GM18502 (cell line): Measurements from ENCODE around the gene RNH1.

Experiments
- ATAC-seq: cut with Tn5 transposase; IDR thresholded peaks from one replicate; pipeline ENCODE4 v1.9.1; 2021; ENCODE audit warnings: mild to moderate bottlenecking; ENCODE audit not compliant: unreplicated experiment, poor library complexity

RNH1 gene

DNA sequence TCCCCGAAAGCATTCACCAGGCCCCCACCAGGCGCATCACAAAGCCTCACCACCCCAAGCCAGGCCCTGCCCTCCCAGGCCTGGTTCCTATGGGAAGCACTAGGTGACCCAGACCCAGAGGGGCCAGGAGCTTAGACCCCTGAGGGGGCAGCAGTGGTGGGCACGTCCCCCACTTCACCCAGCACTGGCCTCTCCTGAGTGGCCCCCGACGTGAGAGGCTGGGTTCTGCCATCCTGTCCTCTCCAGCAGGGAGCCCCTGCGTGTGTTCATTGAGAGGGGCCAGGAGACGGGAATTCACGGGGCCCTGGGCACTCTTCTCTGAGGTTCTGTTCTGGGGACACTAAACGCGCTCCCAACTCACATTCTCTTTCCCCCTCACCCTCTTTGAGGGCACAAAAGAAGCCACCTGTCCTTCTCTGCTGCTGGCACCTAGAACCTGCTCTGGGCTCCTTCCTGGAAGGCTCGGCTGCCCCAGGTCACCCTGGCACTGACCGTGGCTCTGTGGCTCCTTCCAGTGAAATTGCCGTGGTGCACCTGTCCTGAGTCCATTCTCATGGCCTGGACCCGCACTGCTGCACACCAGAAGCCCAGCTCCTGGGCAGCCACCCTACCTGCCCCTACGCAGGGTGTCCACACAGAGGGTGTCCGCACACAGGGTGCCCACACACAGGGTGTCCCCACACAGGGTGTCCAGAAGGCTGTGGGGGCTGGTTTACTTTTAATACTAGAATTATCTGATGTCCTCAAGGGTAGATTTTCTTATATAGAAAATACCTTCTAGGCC lies 44.7 kb downstream of the RNH1 start:
- ATAC-seq = no peak

DNA sequence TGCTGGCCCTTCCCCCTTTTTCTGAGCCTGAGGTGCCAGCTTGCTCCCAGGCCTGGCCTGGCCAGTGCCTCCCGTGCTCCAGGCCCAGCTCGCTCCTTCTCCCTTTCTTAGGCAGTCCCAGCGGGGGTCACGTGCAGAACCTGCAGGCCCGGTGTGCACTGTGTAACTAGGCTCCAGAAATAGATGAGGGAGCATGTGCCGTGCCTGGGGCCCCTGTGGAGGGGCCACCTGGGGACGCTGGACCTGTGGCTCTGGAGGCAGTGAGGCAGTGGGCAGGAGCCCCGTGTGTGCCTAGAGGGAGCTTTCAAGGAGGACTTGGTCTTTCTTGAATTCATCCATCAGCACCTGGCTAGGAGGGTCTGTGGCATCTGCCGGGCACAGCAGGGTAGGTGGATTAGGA lies 45.4 kb downstream of the RNH1 start:
- no peak for ATAC-seq

DNA sequence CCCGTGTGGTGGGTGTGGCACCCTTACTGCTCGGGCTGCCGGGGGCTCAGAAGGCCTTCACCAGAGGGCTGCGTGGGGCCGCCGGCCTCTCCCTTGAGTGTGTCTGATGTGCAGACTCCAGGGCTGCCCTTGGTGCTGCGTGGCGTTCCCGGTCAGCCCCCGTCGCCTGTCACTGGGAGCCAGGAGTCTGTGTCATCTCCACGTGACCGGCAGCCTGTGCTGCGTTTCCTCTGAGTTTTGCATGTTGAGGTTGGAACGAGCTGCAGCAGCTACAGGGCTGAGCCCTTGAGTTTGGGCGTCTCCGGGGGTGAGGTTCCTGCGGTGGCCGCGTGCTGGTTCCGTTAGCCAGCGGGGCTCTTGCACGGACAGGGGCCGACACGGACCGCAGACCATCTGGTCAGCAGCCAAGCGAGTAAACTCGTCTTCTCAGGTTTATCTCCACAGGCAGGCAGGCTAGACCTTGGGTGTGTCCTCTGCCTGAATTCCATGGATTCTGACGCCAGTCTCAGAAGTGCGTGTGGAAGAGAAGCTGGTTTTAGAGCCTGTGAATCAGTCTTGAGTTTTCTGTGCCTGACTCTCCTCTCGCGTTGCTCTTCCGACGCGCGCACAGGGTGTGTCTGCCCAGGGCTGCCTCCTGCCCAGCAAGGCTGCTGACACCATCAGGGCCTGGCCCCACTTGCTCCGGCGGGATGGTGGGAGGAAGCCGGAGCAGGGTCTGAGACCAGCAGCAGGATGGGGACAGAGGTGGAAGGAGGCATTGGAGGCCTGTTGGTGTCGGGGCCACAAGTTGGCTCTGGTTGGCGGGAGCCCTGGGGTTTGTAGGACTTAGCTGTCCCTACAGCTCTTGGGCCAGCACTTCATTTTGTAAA lies 46.5 kb downstream of the RNH1 start:
- ATAC-seq = no peak

DNA sequence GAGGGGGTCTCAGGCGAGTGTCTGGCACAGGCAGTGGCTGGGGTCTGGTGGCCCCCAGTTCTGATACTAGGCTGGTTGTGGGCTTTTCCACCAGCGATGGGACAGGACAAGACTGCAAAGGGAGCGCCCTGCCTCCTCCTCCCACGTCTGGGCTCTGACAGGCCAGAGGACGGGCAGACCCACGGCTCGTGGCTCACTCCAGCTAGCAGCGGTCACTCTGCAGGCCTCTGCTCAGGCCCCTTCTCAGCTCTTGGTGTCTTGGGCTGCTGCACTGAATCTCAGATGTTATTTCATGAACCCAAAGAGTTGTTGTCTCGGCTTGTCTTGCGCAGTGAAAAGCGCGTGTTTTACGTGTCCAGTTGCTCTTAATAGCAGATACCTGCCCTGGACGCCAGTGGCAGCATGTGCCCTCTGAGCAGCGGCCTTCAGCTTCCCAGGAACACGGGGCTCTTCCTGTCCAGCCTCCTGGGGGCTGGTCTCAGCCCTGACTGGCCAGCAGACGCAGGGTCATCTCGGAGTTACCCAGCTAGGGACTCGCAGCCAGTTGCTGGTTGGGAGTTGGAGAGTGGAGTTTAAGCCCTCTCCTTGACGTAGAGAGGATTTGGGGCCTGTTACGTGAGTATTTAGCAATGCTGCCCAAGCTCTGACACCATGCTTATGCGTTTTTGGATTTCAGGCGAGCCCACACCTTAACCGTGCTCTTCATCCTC lies 47.4 kb downstream of the RNH1 start:
- no peak for ATAC-seq

DNA sequence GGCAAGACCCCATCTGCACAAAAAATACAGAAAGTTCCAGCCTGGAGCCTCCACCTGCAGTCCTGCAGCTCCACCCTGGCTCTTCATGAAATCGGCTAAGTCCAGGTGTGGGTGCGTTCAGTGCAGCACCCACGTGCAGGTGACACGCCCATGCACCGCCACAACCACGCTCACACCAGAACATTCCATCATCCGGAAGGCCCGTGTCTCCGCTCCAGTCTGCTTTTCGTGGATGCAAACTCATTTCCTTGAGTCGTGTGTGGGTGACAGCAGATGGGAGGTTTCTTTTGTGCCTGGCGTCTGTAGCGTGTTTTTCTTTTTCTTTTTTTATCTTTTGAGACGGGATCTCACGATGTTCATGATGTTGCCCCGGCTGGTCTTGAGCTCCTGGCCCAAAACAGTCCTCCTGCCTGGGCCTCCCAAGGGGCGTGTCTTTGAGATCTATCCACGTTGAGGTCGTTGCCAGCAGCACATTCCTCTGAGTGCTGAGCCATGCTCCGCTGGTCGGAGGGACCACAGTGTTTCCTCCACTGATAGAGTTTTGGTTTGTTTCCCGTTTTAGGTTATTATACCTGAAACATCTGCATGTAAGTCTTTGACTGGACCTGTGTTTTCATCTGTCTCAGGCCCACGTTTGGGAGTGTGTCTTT lies 49.8 kb downstream of the RNH1 start:
- ATAC-seq = no peak

DNA sequence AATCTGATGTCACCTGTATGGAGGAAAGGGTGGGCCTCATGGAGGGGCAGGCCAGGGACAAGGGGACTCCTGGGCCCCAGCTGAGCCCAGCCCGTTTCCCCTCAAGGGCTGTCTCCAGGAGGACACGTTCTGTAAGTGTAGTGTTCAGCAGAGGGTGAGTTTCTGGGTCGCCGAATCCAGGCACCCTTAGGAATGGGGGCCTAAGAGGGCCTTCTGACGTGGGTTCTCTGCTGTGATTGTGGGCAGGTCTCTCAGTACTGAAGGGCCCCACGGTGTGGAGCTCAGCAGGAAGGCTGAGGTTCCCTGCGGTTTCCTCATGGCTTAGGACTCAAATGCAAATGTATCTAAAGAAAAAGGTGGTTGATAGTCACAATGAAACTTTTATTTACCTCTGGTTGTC lies 50.5 kb downstream of the RNH1 start:
- peak; percentile 68 for ATAC-seq

DNA sequence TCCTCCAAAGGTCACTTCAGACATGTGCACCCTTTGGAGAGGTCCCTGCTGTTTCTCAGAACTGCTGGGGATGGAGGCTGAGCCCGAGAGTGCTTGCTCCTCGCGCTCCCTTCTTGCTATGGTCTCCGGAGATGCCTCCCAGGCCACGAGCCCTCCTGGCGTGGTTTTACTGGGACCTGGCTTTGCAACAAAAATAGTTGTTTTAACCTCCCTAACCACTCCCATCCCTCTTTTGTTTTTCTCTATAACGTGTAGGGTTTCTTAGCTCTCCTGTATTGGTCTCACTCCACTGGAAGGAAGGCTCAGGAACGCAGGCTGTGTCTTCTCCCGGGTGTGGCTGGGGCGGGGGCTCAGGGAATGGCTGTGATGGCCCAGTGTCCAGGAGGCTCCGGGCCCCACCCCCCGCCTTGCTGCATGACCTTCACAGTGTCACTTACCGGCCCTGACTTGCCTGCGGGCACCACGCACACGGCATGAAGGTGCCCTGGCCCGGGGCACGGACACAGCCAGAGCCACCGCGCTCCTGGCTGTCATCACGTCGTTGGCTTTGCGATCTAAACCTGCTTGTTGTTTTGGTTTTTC lies 51.4 kb downstream of the RNH1 start:
- ATAC-seq = no peak

DNA sequence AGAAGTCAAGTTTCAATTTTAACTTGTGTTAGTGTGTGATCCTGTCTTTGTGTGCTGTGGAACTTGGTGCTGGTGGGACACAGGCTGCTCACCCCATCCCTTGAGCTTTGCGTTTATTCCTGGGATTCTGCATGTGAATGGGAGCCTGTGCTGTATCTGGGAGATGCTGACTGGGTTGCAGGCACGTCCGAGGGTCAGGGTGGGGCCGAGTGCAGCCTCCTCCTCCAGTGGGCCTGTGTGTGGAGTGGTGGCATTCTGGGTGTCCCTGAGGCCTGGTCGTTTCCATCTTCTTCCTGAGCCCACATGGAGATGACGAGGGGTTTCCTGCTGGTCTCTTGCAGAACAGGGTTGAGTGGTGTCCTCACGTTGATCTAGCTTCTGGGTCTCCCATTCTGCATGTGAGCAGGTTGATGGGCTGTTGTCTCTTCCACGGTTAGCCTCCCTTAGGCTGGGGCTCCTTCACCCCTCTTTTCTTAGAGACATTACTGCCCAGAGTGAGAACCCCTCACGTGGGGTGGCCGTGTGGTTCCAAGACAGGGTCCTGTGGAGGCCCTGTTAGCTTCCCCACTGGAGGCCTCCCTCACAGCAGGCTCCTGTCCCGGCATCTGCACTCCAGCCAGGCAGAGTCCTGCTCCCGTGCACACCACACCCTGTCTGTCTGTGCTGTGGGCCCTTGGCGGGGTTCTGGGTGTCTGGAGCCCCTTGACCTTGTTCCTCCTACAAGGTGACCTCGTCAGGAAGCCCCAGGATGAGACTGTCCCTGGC lies 52.1 kb downstream of the RNH1 start:
- no peak for ATAC-seq

DNA sequence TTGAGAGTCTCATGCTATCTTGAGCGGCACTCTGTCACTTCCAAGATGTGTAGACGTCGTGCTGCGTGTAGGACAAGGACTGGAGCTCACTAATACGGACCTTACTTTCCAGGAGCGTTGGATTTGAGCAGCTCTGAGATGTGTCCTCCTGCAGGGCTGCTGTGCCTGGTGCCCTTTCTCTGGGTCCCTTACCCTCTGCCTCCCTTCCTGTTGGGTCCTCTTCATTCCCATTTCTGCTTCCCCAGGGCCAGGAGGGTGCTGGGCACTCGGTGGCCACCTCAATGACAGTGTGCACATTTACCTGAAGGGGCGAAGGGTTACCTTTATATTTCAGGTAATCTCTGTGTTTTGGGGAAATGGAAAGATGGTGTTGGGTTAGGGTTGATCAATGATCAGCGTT lies 53.0 kb downstream of the RNH1 start:
- no peak for ATAC-seq

DNA sequence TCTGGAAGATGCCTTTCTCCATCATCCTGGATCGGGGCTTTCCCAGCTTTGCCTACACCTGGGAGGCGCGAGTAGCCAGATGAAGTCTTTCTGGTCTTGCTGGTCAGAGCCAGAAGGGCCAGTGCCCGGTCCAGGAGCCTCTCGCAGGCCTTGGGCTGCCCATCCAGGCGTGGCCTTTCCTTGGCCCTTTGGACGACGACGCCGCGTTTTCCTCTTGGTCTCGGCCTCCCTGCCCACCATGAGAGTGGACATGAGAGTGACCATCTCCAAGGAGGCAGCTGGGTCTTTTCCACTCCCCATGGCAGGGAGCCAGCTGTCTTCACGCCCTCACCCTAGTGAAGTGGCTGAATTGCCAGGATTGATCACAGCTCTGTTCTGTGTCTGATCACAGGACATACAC lies 53.5 kb downstream of the RNH1 start:
- ATAC-seq = no peak

DNA sequence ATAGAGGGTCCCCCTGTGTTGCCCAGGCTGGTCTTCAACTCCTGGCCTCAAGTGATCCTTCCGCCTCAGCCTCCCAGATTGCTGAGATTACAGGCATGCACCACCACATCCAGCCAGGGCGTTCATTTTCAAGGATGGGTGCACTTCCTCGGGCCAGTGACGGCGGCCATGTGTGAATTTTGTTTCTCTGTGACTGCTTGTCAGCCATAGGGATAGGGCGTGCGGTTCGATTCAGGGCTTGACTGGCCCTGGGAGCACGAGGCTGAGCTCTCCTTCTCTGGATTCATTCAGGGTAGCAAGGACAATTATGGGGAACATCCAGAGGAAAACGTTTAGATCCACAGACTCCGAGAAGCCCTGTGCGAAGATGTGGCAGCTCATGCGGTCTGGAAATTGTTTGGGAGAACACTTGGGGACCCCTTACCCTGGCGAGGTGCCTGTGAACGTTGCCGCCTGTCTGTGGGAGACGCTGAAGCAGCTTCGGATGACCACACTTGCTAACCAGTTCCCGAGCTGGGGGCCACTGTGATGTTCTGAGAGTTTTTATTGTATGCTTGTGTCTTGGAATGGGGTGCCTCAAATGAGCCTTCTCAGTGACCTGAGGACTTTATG lies 54.0 kb downstream of the RNH1 start:
- no peak for ATAC-seq

DNA sequence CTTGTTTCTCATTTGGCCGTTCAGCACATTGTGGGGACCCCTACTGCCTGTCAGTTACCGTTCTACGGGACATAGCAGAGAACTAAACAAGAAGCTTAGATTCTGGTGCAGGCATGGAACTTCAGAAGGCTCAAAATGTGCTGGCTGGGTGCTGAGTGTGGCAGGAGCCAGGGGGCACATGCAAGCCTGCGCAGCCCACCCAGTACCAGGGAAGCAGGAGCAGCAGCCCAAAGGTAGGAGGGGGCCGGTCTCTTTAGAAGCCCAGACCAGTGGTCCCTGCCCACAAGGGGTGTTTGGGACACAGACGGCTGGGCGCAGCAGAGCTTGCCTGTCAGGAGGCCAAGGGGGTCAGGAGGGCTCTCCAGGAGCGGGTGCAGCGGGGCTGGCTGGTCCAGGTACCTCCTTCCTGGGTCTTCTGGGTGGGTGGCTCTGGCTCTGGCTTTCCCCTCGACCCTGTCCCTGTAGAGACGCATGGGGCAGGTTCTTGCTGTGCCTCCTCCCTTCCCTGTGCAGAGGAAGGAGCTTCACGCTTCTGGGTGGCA lies 54.8 kb downstream of the RNH1 start:
- ATAC-seq = no peak

DNA sequence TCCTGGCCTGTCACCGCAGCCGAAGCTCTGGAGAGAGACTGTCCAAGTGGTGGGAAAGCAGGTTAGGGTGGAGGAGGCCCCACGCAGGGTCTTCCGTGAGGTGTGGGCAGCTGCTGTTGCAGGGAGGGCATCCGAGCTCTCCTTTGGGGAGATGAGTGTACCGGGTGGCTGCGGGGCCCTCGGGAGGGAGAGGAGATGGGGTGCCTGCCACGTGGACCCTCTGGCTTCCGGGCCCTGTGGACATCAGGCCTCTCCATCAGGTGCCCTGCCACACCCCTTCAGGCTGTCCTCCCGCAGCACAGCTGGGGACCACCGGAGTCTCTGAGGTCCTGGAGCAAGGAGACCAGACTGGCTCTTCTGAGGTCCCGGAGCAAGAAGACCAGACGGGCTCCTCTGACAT lies 55.3 kb downstream of the RNH1 start:
- no peak for ATAC-seq

DNA sequence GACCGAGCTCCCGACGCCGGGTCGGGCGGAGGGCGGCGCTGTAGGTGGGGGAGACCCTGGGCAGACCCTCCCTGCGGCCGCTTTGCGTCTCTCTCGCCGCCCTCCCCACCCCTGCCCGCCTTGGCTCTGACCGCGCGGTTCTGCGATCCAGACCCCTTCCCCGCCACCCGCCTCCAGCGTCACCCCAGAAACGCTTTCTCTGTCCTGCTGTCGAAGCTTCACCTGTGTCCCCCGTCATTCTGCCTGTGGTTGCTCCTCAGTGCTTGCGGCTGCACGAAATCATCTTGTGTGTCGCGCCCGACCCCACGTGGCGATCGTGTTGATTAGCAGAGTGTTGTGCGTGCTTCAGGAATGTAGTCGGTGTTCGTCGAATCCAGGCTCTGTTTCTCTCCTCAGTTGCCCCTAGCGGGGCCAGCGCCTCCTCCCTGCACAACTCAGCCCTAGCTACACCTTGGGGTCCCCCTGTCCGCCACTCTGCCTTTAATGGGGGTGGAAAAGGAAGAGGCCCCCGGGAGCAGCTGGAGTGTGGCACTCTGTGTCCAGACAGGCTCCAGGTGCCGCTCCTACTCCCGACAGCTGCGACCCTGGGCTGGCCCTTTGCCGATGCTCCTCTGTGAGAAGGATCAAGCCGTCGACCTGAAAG lies 56.1 kb downstream of the RNH1 start:
- no peak for ATAC-seq

DNA sequence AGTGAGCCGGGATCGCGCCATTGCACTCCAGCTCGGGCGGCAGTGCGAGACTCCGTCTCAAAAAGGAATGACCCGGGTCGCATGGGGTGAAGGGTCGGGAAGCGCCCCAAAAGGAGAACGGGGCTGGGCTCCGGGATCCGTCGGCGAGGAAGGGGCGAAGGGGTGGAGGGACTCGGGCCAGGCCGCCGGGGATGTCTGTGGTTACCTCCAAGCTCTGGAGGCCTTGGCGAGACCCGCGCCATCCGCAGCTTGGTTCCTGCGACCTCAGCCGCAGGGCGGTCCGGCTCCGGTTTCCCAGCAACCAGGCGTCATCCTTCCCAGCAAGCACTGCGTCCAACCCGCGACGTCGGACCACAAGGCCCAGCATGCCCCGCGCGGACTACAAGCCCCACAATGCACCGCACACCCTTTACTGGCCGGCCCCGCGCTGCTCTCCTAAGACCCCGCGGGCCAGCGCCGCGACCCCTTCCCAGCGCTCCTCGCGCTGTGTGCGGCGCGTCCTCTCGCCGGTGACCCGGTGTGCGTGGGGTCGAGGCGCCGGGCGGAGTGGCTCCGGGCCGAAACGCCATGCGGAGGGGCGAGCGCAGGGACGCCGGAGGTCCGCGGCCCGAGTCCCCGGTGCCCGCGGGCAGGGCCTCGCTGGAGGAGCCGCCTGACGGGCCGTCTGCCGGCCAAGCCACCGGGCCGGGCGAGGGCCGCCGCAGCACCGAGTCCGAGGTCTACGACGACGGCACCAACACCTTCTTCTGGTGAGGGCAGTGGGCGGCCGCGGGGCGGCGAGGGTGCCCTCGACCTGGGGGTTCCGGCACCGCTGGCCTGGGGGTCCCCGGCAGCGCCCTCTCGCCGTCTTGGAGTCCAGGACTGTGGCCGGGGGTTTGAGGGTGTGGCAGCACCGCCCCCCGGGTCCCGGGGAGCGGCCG lies 56.9 kb downstream of the RNH1 start, which contains the start of gene PTDSS2:
Gene PTDSS2 (plus strand): TSS at position 391 of the 920 bp plus-strand sequence. CDS start 177 bp downstream, at position 568.
- peak; percentile 79 for ATAC-seq

DNA sequence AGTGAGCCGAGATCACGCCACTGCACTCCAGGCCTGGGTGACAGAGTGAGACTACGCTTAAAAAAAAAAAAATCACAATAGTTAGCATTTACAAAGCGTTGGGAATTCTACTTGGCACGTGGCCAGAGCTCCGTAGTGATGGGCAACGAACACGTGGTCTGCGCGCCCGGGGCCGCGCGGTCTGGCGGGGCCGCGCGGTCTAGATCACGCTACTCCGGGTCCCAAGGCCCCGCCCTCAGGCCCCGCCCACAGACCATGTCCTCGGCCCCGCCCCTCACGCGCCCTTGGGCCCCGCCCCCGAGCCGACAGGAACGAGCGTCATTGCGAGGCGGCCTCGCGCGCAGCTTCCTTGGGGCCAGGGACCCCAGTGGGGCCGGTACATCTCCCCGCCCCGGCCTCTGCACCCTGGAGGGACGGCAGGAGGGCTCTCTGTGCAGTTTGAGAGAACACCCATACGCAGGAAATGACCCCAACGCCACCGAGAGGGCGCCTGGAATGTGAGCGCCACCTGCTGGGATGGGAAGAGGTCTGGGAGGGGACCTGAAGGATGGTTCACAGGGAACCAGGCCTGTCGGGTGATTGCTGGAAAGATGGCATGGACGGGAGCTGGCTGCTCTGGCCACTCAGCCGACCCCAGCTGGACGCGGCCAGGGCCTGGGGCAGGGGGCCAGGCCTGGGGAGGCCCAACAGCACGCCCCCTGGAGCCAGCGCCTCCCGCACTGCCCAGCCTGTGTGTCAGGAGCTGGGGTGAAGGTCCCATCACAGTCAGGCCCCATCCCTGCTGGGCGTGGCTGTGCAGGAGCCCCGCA lies 58.9 kb downstream of the RNH1 start:
- peak; percentile 60 for ATAC-seq
